Esophagus mucosa (tissue), 1 donor: ENCODE results near the gene RXRB. TPM values are rescaled to one million over a fixed set of nuclear protein-coding genes. Genes with fewer than 3 reads are reported as not detected.
"Not testable (repeated sequence)": the region's sequence is repeated elsewhere in the genome, so short reads cannot be mapped to it uniquely, and the experiment has no call there.

Source experiments
- ATAC-seq: fragments of 200-7000 bp; cut with Tn5 transposase; one replicate; pipeline ENCODE4 v1.9.1; 2020
- total RNA-seq: library from RNA; stranded (reverse); gene quantifications from one replicate; pipeline ENCODE4 v1.2.4, GENCODE V29; 2023
- donor health status: DM: yes; HTN: yes; CAD: no.

Gene RXRB
- total RNA-seq, 1 donor from 2014 or later: 19.6 TPM

- ATAC-seq: peak; percentile 80
These were observed 39.6 kb downstream of the RXRB start for GRCh38 chr6:33160728-33161344.

- no peak for ATAC-seq
These were observed 40.4 kb downstream of the RXRB start for GRCh38 chr6:33160096-33160495.

GRCh38 chr6:33156964-33157363 is 43.5 kb downstream of the RXRB start:
- no peak for ATAC-seq

- ATAC-seq: no peak
These were observed 43.9 kb downstream of the RXRB start for GRCh38 chr6:33156561-33156960.

- no peak for ATAC-seq
These were observed 46.1 kb downstream of the RXRB start for GRCh38 chr6:33154349-33154748.

- ATAC-seq: no peak
These were observed 49.4 kb downstream of the RXRB start for GRCh38 chr6:33151050-33151449.

- ATAC-seq: not testable (repeated sequence)
These were observed 49.9 kb downstream of the RXRB start for GRCh38 chr6:33150560-33150959.

GRCh38 chr6:33147807-33148666 is 52.4 kb downstream of the RXRB start:
- ATAC-seq: no peak

- peak; percentile 84 for ATAC-seq
These were observed 56.1 kb downstream of the RXRB start for GRCh38 chr6:33144373-33144772.

Other genes starting within 250 kb of the RXRB start
- 16.2 TPM for gene HLA-DMA, start 247.6 kb downstream of the RXRB start, total RNA-seq
- 99.3 TPM for gene BRD2, start 232.1 kb downstream of the RXRB start, total RNA-seq
- gene HLA-DOA, start 191.1 kb downstream of the RXRB start, total RNA-seq: 1.4 TPM
- 12.7 TPM for gene HLA-DPA1, start 127.0 kb downstream of the RXRB start, total RNA-seq
- 10.5 TPM for gene HLA-DPB1, start 124.7 kb downstream of the RXRB start, total RNA-seq
- 0.32 TPM for gene COL11A2, start 8.2 kb downstream of the RXRB start, total RNA-seq
- 31.1 TPM for gene SLC39A7, start 202 bp upstream of the RXRB start, total RNA-seq
- 27.3 TPM for gene HSD17B8, start 4.0 kb upstream of the RXRB start, total RNA-seq
- 27.0 TPM for gene RING1, start 7.8 kb upstream of the RXRB start, total RNA-seq
- 38.8 TPM for gene VPS52, start 71.2 kb upstream of the RXRB start, total RNA-seq
- 3,499 TPM for gene RPS18, start 71.4 kb upstream of the RXRB start, total RNA-seq
- gene B3GALT4, start 76.5 kb upstream of the RXRB start, total RNA-seq: 16.9 TPM
- 31.5 TPM for gene WDR46, start 88.6 kb upstream of the RXRB start, total RNA-seq
- 39.9 TPM for gene PFDN6, start 88.9 kb upstream of the RXRB start, total RNA-seq
- 55.8 TPM for gene RGL2, start 98.3 kb upstream of the RXRB start, total RNA-seq
- gene TAPBP, start 113.4 kb upstream of the RXRB start, total RNA-seq: 63.5 TPM
- 10.6 TPM for gene ZBTB22, start 117.1 kb upstream of the RXRB start, total RNA-seq
- gene DAXX, start 122.3 kb upstream of the RXRB start, total RNA-seq: 28.1 TPM
- 19.0 TPM for gene KIFC1, start 191.2 kb upstream of the RXRB start, total RNA-seq
- 13.4 TPM for gene PHF1, start 210.3 kb upstream of the RXRB start, total RNA-seq
- 92.4 TPM for gene CUTA, start 217.4 kb upstream of the RXRB start, total RNA-seq
- gene SYNGAP1, start 219.4 kb upstream of the RXRB start, total RNA-seq: 7.1 TPM